H1 (cell line): ENCODE results near the gene AKR1D1. TPM values are rescaled to one million over a fixed set of nuclear protein-coding genes. Genes with fewer than 3 reads are reported as not detected.

Experiments
- CHD7 ChIP-seq: fragments of 300-600 bp; sonication (generic); IDR thresholded peaks from 2 replicates; pipeline ENCODE4 v1.7.1; 2012; ENCODE audit warnings: low read length, moderate library complexity, mild to moderate bottlenecking, inconsistent platforms; ENCODE audit not compliant: insufficient replicate concordance
- CTCF ChIP-seq, 3 experiments: IDR thresholded peaks; 1 replicate in 2 of 3; 2 replicates in 1 of 3; pipeline versions ENCODE4 v1.5.1 to v1.6.1; 2011; ENCODE audit warnings: low read length in 3 of 3, mild to moderate bottlenecking in 3 of 3, inconsistent platforms in 2 of 3, low read depth in 1 of 3, moderate library complexity in 1 of 3; ENCODE audit not compliant: insufficient read depth in 1 of 3; ENCODE audit errors: control extremely low read depth in 1 of 3
- EGR1 ChIP-seq: IDR thresholded peaks from 2 replicates; pipeline ENCODE4 v1.6.1; 2011; ENCODE audit warnings: low read depth, low read length, borderline replicate concordance
- GTF2F1 ChIP-seq: IDR thresholded peaks from 2 replicates; pipeline ENCODE4 v1.6.1; 2012; ENCODE audit warnings: low read depth, low read length, improper control_type of control experiment, borderline replicate concordance
- PHF8 ChIP-seq: fragments of 200-600 bp; sonication (generic); conservative IDR thresholded peaks from 2 replicates; pipeline ENCODE4 v1.7.1; 2012; ENCODE audit warnings: low read depth, mild to moderate bottlenecking, inconsistent platforms, low read length, moderate library complexity
- RNF2 ChIP-seq: fragments of 200-900, 300-1000 bp; sonication (generic); IDR thresholded peaks from 2 replicates; pipeline ENCODE4 v1.7.1; 2016; ENCODE audit warnings: borderline replicate concordance, low read depth, mild to moderate bottlenecking, antibody characterized with exemption, low read length; ENCODE audit not compliant: poor library complexity, severe bottlenecking; ENCODE audit errors: missing control alignments
- RXRA ChIP-seq: IDR thresholded peaks from 2 replicates; pipeline ENCODE4 v1.6.1; 2011; ENCODE audit warnings: low read depth, mild to moderate bottlenecking, low read length, moderate library complexity; ENCODE audit not compliant: insufficient read depth
- TAF7 ChIP-seq: optimal IDR thresholded peaks from 2 replicates; pipeline ENCODE3; 2011; ENCODE audit warnings: low read depth, mild to moderate bottlenecking, inconsistent platforms, low read length, moderate library complexity, borderline replicate concordance
- polyA plus RNA-seq, 7 experiments: library from polyadenylated mRNA; depleted of rRNA in 3 of 7; stranded (reverse) in 5 of 7; unstranded in 2 of 7; fragments of >200 nt in 5 of 7; fragments of 200-250 nt in 2 of 7; gene quantifications; 1 replicate in 5 of 7; 2 replicates in 1 of 7; 4 replicates in 1 of 7; pipeline versions ENCODE4 v1.2.1 to v1.2.3, GENCODE V29; 2011 to 2013; ENCODE audit warnings: missing spikeins in 2 of 7, mixed read lengths in 2 of 7
- total RNA-seq: library from RNA; stranded (reverse); fragmentation: NEBNext Ultra II Directional; extraction: Animal tissue kit (Norgen Biotek cat#: 25700); gene quantifications from 2 replicates; pipeline ENCODE4 v1.2.1, GENCODE V29; 2021

Gene AKR1D1
- total and polyA plus RNA-seq, 2 of the 8 experiments (the other 6 are each of a cell fraction or from before 2014, with no cell fraction given) = not detected

GRCh38 chr7:138044897-138045296 is 31.4 kb upstream of the AKR1D1 start (continued):
- TF ChIP-seq CHD7 (no peak), RNF2 (no peak), EGR1 (no peak), GTF2F1 (no peak), RXRA (no peak), TAF7 (no peak), CTCF (IDR thresholded peaks at IDR 0.05; ENCODE audit: control extremely low read depth in 1 of 3, insufficient read depth in 1 of 3, low read depth in 1 of 3, low read length in 3 of 3) (no peak), PHF8 (no peak)
